GM23248 (cell line): ENCODE results near the gene MMRN1. TPM values are rescaled to one million over a fixed set of nuclear protein-coding genes. Genes with fewer than 3 reads are reported as not detected.

Source experiments
- DNase-seq: peaks from one replicate; pipeline ENCODE4 v3.0.0-alpha.2; 2015
- H2AFZ ChIP-seq: fragments of 200-600 bp; sonication (generic); 2 replicates; pipeline ENCODE4 v1.6.1; 2016; ENCODE audit warnings: antibody characterized with exemption
- H3F3A ChIP-seq: fragments of 200-600 bp; sonication (generic); 2 replicates; pipeline ENCODE4 v1.6.1; 2016; ENCODE audit warnings: mild to moderate bottlenecking, antibody characterized with exemption, mixed run types; ENCODE audit not compliant: insufficient read depth
- H3K27ac ChIP-seq: fragments of 200-600 bp; sonication (generic); 2 replicates; pipeline ENCODE4 v1.5.1; 2016; ENCODE audit warnings: mild to moderate bottlenecking
- H3K27me3 ChIP-seq: fragments of 200-600 bp; sonication (generic); replicated peaks from 2 replicates; pipeline ENCODE4 v1.6.1; 2016; ENCODE audit warnings: mild to moderate bottlenecking; ENCODE audit not compliant: insufficient read depth
- H3K36me3 ChIP-seq: fragments of 200-600 bp; sonication (generic); 2 replicates; pipeline ENCODE4 v1.6.1; 2016; ENCODE audit warnings: low read depth, mild to moderate bottlenecking
- H3K4me1 ChIP-seq: fragments of 200-600 bp; sonication (generic); 2 replicates; pipeline ENCODE4 v1.6.1; 2016; ENCODE audit warnings: mild to moderate bottlenecking; ENCODE audit not compliant: insufficient read depth
- H3K4me2 ChIP-seq: fragments of 200-600 bp; sonication (generic); one replicate; pipeline ENCODE4 v1.6.1; 2016; ENCODE audit warnings: mild to moderate bottlenecking; ENCODE audit not compliant: unreplicated experiment
- H3K4me3 ChIP-seq: fragments of 200-600 bp; sonication (generic); 2 replicates; pipeline ENCODE4 v1.5.1; 2016; ENCODE audit warnings: mild to moderate bottlenecking
- H3K79me2 ChIP-seq: fragments of 200-600 bp; sonication (generic); 2 replicates; pipeline ENCODE4 v1.6.1; 2016; ENCODE audit warnings: mild to moderate bottlenecking; ENCODE audit not compliant: insufficient read depth
- H3K9ac ChIP-seq: fragments of 200-600 bp; sonication (generic); 2 replicates; pipeline ENCODE4 v1.6.1; 2016; ENCODE audit warnings: mild to moderate bottlenecking
- H3K9me2 ChIP-seq: fragments of 200-600 bp; sonication (generic); 2 replicates; pipeline ENCODE4 v1.6.1; 2016; ENCODE audit warnings: mixed run types, mild to moderate bottlenecking, moderate library complexity; ENCODE audit not compliant: insufficient read depth
- H3K9me3 ChIP-seq: fragments of 200-600 bp; sonication (generic); one replicate; pipeline ENCODE4 v1.6.1; 2017; ENCODE audit warnings: low read depth
- H4K20me1 ChIP-seq: fragments of 200-600 bp; sonication (generic); 2 replicates; pipeline ENCODE4 v1.6.0; 2016; ENCODE audit not compliant: insufficient read depth
- EZH2 ChIP-seq: fragments of 200-600 bp; sonication (generic); IDR thresholded peaks from 2 replicates; pipeline ENCODE4 v1.6.1; 2018; ENCODE audit warnings: antibody characterized with exemption, mild to moderate bottlenecking; ENCODE audit not compliant: insufficient read depth, poor library complexity, severe bottlenecking
- EZH2phosphoT487 ChIP-seq: fragments of 200-600 bp; sonication (generic); IDR thresholded peaks from 2 replicates; pipeline ENCODE4 v1.6.1; 2018; ENCODE audit warnings: antibody characterized with exemption, moderate library complexity, mild to moderate bottlenecking, low read depth; ENCODE audit not compliant: insufficient read depth
- WGBS, 2 experiments: methylation state at CpG; one replicate each; pipeline ENCODE4 v1.1.6; 2015 to 2017; ENCODE audit warnings: low lambda C conversion rate in 2 of 2, low coverage in 1 of 2; ENCODE audit errors: missing lambda C conversion rate in 2 of 2; 5-methylcytosine and 5-hydroxymethylcytosine counted together
- in situ Hi-C: fragments of 300-500 bp; cut with MboI; formaldehyde crosslinking; loops from 2 replicates; pipeline ENCODE4 v1.15.0; 2020
- polyA plus RNA-seq: library from polyadenylated mRNA; unstranded; fragments of >200 nt; fragmentation: Nextera tagmentation; extraction: Ambion mirVana; gene quantifications from 2 replicates; pipeline ENCODE4 v1.2.1, GENCODE V29; 2016
- total RNA-seq: library from RNA; depleted of rRNA; stranded (reverse); fragments of >200 nt; shearing (Covaris generic); gene quantifications from 2 replicates; pipeline ENCODE4 v1.2.3, GENCODE V29; 2014

Gene MMRN1
- total and polyA plus RNA-seq, 2 experiments from 2014 or later = not detected

- Histone ChIP-seq H3K27me3 (no peaks in the 10 kb centered on the region), H3K36me3 (no peaks in the 10 kb centered on the region), H3K27ac (no peak overlapping the region), H3K9ac (no peak overlapping the region), H2AFZ (no peak overlapping the region), H3K9me3 (no peaks in the 10 kb centered on the region), H3F3A (no peaks in the 10 kb centered on the region), H3K79me2 (no peaks in the 10 kb centered on the region), H3K4me3 (no peak overlapping the region), H3K9me2 (no peaks in the 10 kb centered on the region), H3K4me1 (no peaks in the 10 kb centered on the region), H3K4me2 (no peak overlapping the region), H4K20me1 (no peaks in the 10 kb centered on the region)
- TF ChIP-seq EZH2 (no peak), EZH2phosphoT487 (no peak)
- DNase-seq = no peak
- in situ Hi-C loops = loop anchor here (25.0 kb wide), 1 partner anchor 669 kb away; no protein-coding TSS in a partner anchor
Observed at GRCh38 chr4:89906316-89906715, 11.7 kb downstream of the MMRN1 start.

GRCh38 chr4:89906777-89907521 lies 12.3 kb downstream of the MMRN1 start:
- TF ChIP-seq EZH2phosphoT487 (no peak), EZH2 (no peak)
- Histone ChIP-seq H3K9ac (no peak overlapping the region), H3K9me3 (no peaks in the 10 kb centered on the region), H3K79me2 (no peaks in the 10 kb centered on the region), H2AFZ (0 out of 2 replicates have a peak overlapping the region, but pooled peaks have one; percentile 34), H3K9me2 (no peaks in the 10 kb centered on the region), H3K27me3 (no peaks in the 10 kb centered on the region), H3F3A (no peaks in the 10 kb centered on the region), H3K4me2 (no peak overlapping the region), H3K4me1 (no peaks in the 10 kb centered on the region), H3K4me3 (no peak overlapping the region), H3K27ac (no peak overlapping the region), H3K36me3 (no peaks in the 10 kb centered on the region), H4K20me1 (no peaks in the 10 kb centered on the region)
- WGBS, 2 experiments = 3 to 16% methylated on average over 1 of the region's 1 CpG
- in situ Hi-C loops = loop anchor here (25.0 kb wide), 1 partner anchor 670 kb away; no protein-coding TSS in a partner anchor
- DNase-seq = no peak

- H3K27me3 ChIP-seq = no peaks in the 10 kb centered on the region
- H3K9me2 ChIP-seq = no peaks in the 10 kb centered on the region
- H3K36me3 ChIP-seq = no peaks in the 10 kb centered on the region
- no peak for DNase-seq
- no peak overlapping the region for H3K4me3 ChIP-seq
- H4K20me1 ChIP-seq = no peaks in the 10 kb centered on the region
- H3K9ac ChIP-seq = no peak overlapping the region
- H3K79me2 ChIP-seq = no peaks in the 10 kb centered on the region
- no peaks in the 10 kb centered on the region for H3K4me1 ChIP-seq
- no peak overlapping the region for H3K4me2 ChIP-seq
- no peaks in the 10 kb centered on the region for H3K9me3 ChIP-seq
- no peaks in the 10 kb centered on the region for H3F3A ChIP-seq
- WGBS, 2 experiments = 74 to 91% methylated on average over 1 of the region's 1 CpG
- in situ Hi-C loops = loop anchor here (25.0 kb wide), 1 partner anchor 673 kb away; no protein-coding TSS in a partner anchor
- H2AFZ ChIP-seq = no peak overlapping the region
- no peak overlapping the region for H3K27ac ChIP-seq
- TF ChIP-seq EZH2 (no peak), EZH2phosphoT487 (no peak)
Observed at GRCh38 chr4:89909889-89910288, 15.2 kb downstream of the MMRN1 start.

- H3K9me2 ChIP-seq = no peaks in the 10 kb centered on the region
- no peaks in the 10 kb centered on the region for H3K4me1 ChIP-seq
- H3K27ac ChIP-seq = no peak overlapping the region
- H3K9me3 ChIP-seq = no peaks in the 10 kb centered on the region
- in situ Hi-C loops = loop anchor here (25.0 kb wide), 1 partner anchor 676 kb away; no protein-coding TSS in a partner anchor
- no peak overlapping the region for H3K9ac ChIP-seq
- H3K4me3 ChIP-seq = no peak overlapping the region
- no peaks in the 10 kb centered on the region for H3K36me3 ChIP-seq
- DNase-seq = no peak
- H4K20me1 ChIP-seq = no peaks in the 10 kb centered on the region
- TF ChIP-seq EZH2 (no peak), EZH2phosphoT487 (no peak)
- no peak overlapping the region for H2AFZ ChIP-seq
- no peaks in the 10 kb centered on the region for H3F3A ChIP-seq
- 54 to 58% methylated on average over 1 of the region's 1 CpG for WGBS, 2 experiments
- no peaks in the 10 kb centered on the region for H3K27me3 ChIP-seq
- H3K4me2 ChIP-seq = no peak overlapping the region
- H3K79me2 ChIP-seq = no peaks in the 10 kb centered on the region
Observed at GRCh38 chr4:89913623-89914022, 19.0 kb downstream of the MMRN1 start.
